ENCODE results near the gene HYAL1.

DNA sequence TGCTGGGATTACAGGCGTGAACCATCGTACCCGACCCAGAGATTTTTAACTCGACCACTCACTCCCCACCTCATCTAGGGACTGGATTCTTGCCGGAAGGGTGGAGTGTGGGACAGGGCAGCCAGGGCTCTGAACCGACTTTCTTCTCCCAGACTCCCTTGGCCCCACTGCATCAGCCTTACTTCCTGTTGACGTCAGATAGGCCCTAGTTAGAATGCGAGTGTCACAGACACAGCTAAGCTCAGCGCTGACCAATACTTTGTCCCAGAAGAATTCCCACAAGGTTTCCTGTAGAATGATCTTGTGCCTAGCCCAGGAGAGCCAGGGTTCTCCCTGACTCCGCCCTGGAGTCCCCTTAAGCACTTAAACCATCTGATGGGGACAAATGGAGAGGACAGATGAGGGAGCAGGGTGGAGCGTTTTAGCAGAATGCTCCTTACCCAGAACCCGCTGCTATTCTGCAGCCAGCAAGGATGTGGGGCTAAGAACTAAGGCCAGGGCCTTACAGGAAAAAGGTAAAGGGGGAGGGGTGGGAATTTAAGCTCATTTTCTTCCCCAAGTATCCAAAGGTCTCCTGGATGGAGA is 30.5 kb upstream of the HYAL1 start:
- TF ChIP-seq POLR2AphosphoS5 (IDR thresholded peaks at IDR 0.05) (peak in 3 of 4 donors; percentile 31 to 51 (median 42)), POLR2A (IDR thresholded peaks at IDR 0.05) (no peak)
